ENCODE results near the gene ZNF451. TPM values are rescaled to one million over a fixed set of nuclear protein-coding genes. Genes with fewer than 3 reads are reported as not detected.

Gene ZNF451
- total and polyA plus RNA-seq, 12 donors: 4.9 to 33.2 (median 26.2) TPM

GRCh38 chr6:57162516-57162915 lies 72.5 kb downstream of the ZNF451 start:
- Histone ChIP-seq H3K27ac (no peak overlapping the region), H3K4me3 (no peak overlapping the region), H3K4me1 (no peaks in the 10 kb centered on the region), H3K36me3 (peaks cover 0 to 86% (median 2%) of the 10 kb centered on the region in 9 donors), H3K9me3 (peaks cover 0 to 21% (median 14%) of the 10 kb centered on the region in 11 donors), H3K27me3 (no peaks in the 10 kb centered on the region)
- no peak for ATAC-seq
- 93 to 97% methylated on average over 3 of the region's 3 CpGs for WGBS, 2 donors
- TF ChIP-seq CTCF (IDR thresholded peaks at IDR 0.05): no peak
- DNase-seq: no peak
- intact Hi-C loops (cut with DNase I): loop anchor here in 2 of 10 donors (10.0 kb wide), 2 partner anchors 58 to 152 kb away; partner anchors contain the start of gene PRIM2 (in 1 of the 2)

GRCh38 chr6:57163956-57164355 lies 74.0 kb downstream of the ZNF451 start:
- Histone ChIP-seq H3K36me3 (peaks cover 0 to 87% (median 2%) of the 10 kb centered on the region in 9 donors), H3K4me1 (no peaks in the 10 kb centered on the region), H3K27me3 (no peaks in the 10 kb centered on the region), H3K4me3 (no peak overlapping the region), H3K9me3 (peaks cover 0 to 21% (median 14%) of the 10 kb centered on the region in 11 donors), H3K27ac (no peak overlapping the region)
- DNase-seq (no peak), ATAC-seq (no peak)
- intact Hi-C loops (cut with DNase I): loop anchor here in 2 of 10 donors (10.0 kb wide), 2 partner anchors 59 to 151 kb away; partner anchors contain the start of gene PRIM2 (in 1 of the 2)
- 91 to 97% methylated on average over 2 of the region's 2 CpGs for WGBS, 2 donors
- TF ChIP-seq CTCF (IDR thresholded peaks at IDR 0.05): no peak

- Histone ChIP-seq H3K27me3 (no peaks in the 10 kb centered on the region), H3K36me3 (peaks cover 0 to 94% (median 2%) of the 10 kb centered on the region in 9 donors), H3K4me3 (no peak overlapping the region), H3K4me1 (no peaks in the 10 kb centered on the region), H3K9me3 (peaks cover 0 to 21% (median 14%) of the 10 kb centered on the region in 11 donors), H3K27ac (no peak overlapping the region)
- TF ChIP-seq CTCF (IDR thresholded peaks at IDR 0.05): no peak
- intact Hi-C loops (cut with DNase I): loop anchor here in 2 of 10 donors (10.0 kb wide), 2 partner anchors 60 to 150 kb away; partner anchors contain the start of gene PRIM2 (in 1 of the 2)
- 96 to 100% methylated on average over 1 of the region's 1 CpG for WGBS, 2 donors
- ATAC-seq (no peak), DNase-seq (no peak)
Observed at GRCh38 chr6:57165080-57165479, 75.1 kb downstream of the ZNF451 start.

GRCh38 chr6:57172136-57173055 lies 82.4 kb downstream of the ZNF451 start, which contains the start of gene BAG2:
BAG2 (plus strand) TSS chr6:57172326; CDS start chr6:57172698, 372 bp downstream.
- DNase-seq: peak; percentile 85 to 87
- no peaks in the 10 kb centered on the region for H3K9me3 ChIP-seq
- intact Hi-C loops (cut with DNase I): loop anchor here in 6 of 10 donors (5.0 to 10.0 kb wide), 6 partner anchors 50 to 268 kb away; partner anchors contain the start of genes PRIM2 (in 6 of the 6), RAB23 (in 3 of the 6) and KIAA1586 (in 1 of the 6)
- H3K36me3 ChIP-seq: peaks cover 0 to 25% (median 2%) of the 10 kb centered on the region in 9 donors
- peak; percentile 94 to 98 (median 95) for ATAC-seq
- 1% methylated on average over 93 to 97 of the region's 97 CpGs for WGBS, 2 donors
- H3K4me3 ChIP-seq: peak within 1 kb of the TSS; percentile 57 to 80 (median 76)
- peaks cover 0 to 39% (median 19%) of the 10 kb centered on the region in 9 donors for H3K4me1 ChIP-seq
- no peaks in the 10 kb centered on the region for H3K27me3 ChIP-seq
- peak in 5 of 9 donors; percentile 7 to 46 (median 27) for TF ChIP-seq CTCF (IDR thresholded peaks at IDR 0.05)
- peak within 1 kb of the TSS; percentile 88 to 98 (median 91) for H3K27ac ChIP-seq

All from heart right ventricle (tissue), 16 donors.